HepG2 (cell line): ENCODE data around the gene SYNGR2. TPM values are rescaled to one million over a fixed set of nuclear protein-coding genes. Genes with fewer than 3 reads are reported as not detected.

Source experiments
- ATAC-seq: fragments of 200-7000 bp; cut with Tn5 transposase; 3 replicates; pipeline ENCODE4 v1.9.1; 2020; ENCODE audit warnings: mild to moderate bottlenecking, moderate library complexity
- BruUV-seq: library from RNA; stranded (reverse); fragments of 400-500 nt; replicated peaks from 2 replicates; lab custom pipeline; 2021; lab: Mats Ljungman, UMichigan
- CTCF ChIA-PET: fragments of 300-600 bp; formaldehyde crosslinking; extraction: SDS; loops from one replicate; lab custom pipeline; 2021; ENCODE audit warnings: low total read pairs, inconsistent platforms, low intra/inter-chr PET ratio; lab: Yijun Ruan, JAX
- POLR2A ChIA-PET: fragments of 350-600 bp; sonication (Branson Sonifier 250); formaldehyde crosslinking; loops from one replicate; lab custom pipeline; 2020; ENCODE audit warnings: antibody characterized with exemption, inconsistent platforms; lab: Yijun Ruan, JAX
- DNase-seq: peaks from one replicate; pipeline ENCODE4 v3.0.0-alpha.2; 2015; ENCODE audit warnings: low spot score
- FAIRE-seq: peaks from 3 replicates; lab custom pipeline; 2011; peaks lifted over from hg19 to GRCh38; lab: Jason Lieb, UNC
- H2AFZ ChIP-seq: one replicate; pipeline ENCODE4 v1.6.1; 2011; ENCODE audit warnings: low read length, inconsistent platforms
- H3K27ac ChIP-seq: fragments of 300-600 bp; 3 replicates; pipeline ENCODE4 v1.8.0; 2011; ENCODE audit warnings: mixed run types, mild to moderate bottlenecking, mixed read lengths, low read length, inconsistent platforms; ENCODE audit not compliant: insufficient read depth; ENCODE audit errors: extremely low read length
- H3K27me3 ChIP-seq, 2 experiments: fragments of 200-600 bp in 1 of 2; 2 replicates in 1 of 2; 3 replicates in 1 of 2; pipeline versions ENCODE4 v1.6.0 to v1.8.0; 2011; ENCODE audit warnings: low read length in 2 of 2, mild to moderate bottlenecking in 2 of 2, moderate library complexity in 2 of 2, inconsistent platforms in 1 of 2; ENCODE audit not compliant: insufficient read depth in 2 of 2, control insufficient read depth in 1 of 2
- H3K36me3 ChIP-seq, 2 experiments: fragments of 200-600 bp in 1 of 2; replicated peaks in 1 of 2; 2 replicates in 1 of 2; 3 replicates in 1 of 2; pipeline versions ENCODE4 v1.5.1 to v1.8.0; 2011; ENCODE audit warnings: low read length in 2 of 2, inconsistent platforms in 1 of 2; ENCODE audit not compliant: insufficient read depth in 2 of 2, control insufficient read depth in 1 of 2
- H3K4me1 ChIP-seq: 2 replicates; pipeline ENCODE4 v1.5.1; 2012; ENCODE audit warnings: low read length, inconsistent platforms; ENCODE audit not compliant: insufficient read depth
- H3K4me2 ChIP-seq: 2 replicates; pipeline ENCODE4 v1.6.0; 2011; ENCODE audit warnings: low read depth, low read length, inconsistent platforms
- H3K4me3 ChIP-seq, 3 experiments: fragments of 200-600 bp in 1 of 3; sonication (generic), shearing (Covaris generic) in 1 of 3; replicated peaks in 1 of 3; 2 replicates each; pipeline ENCODE4 v1.5.1; 2011 to 2016; ENCODE audit warnings: low read length in 3 of 3, inconsistent platforms in 2 of 3, low read depth in 2 of 3, mild to moderate bottlenecking in 2 of 3, control low read depth in 1 of 3, mixed read lengths in 1 of 3; ENCODE audit not compliant: insufficient read depth in 1 of 3
- H3K79me2 ChIP-seq: one replicate; pipeline ENCODE4 v1.6.1; 2011; ENCODE audit warnings: low read length, inconsistent platforms; ENCODE audit not compliant: insufficient read depth
- H3K9ac ChIP-seq: 2 replicates; pipeline ENCODE4 v1.6.0; 2011; ENCODE audit warnings: mild to moderate bottlenecking, low read depth, low read length, inconsistent platforms; ENCODE audit not compliant: insufficient read depth
- H3K9me3 ChIP-seq: 2 replicates; pipeline ENCODE4 v1.5.1; 2012; ENCODE audit warnings: mild to moderate bottlenecking, low read length
- H4K20me1 ChIP-seq: 2 replicates; pipeline ENCODE4 v1.6.0; 2011; ENCODE audit warnings: inconsistent platforms, mild to moderate bottlenecking, low read length, moderate library complexity; ENCODE audit not compliant: insufficient read depth
- CBX2 ChIP-seq, 2 experiments: fragments of 200-600 bp in 1 of 2; sonication (generic); formaldehyde crosslinking in 1 of 2; IDR thresholded peaks; 2 replicates each; pipeline versions ENCODE4 v1.7.0 to v1.8.1; 2018 to 2022; ENCODE audit warnings: low read depth in 2 of 2, low read length in 1 of 2, mild to moderate bottlenecking in 1 of 2, missing genetic modification reagents in 1 of 2
- EHMT2 ChIP-seq: fragments of 200-600 bp; sonication (generic); IDR thresholded peaks from 2 replicates; pipeline ENCODE4 v1.7.0; 2017; ENCODE audit warnings: antibody characterized with exemption, low read depth, low read length, borderline replicate concordance
- KLF15 ChIP-seq: sonication (generic); formaldehyde crosslinking; IDR thresholded peaks from 2 replicates; pipeline ENCODE4 v1.8.1; 2023; ENCODE audit warnings: borderline replicate concordance, mild to moderate bottlenecking, inconsistent platforms, missing genetic modification reagents, mixed read lengths
- PHF5A ChIP-seq: IDR thresholded peaks from one replicate; pipeline ENCODE4 v1.6.1; 2018; ENCODE audit warnings: low read depth, missing genetic modification reagents; ENCODE audit not compliant: unreplicated experiment
- SAFB2 ChIP-seq: sonication (generic); formaldehyde crosslinking; IDR thresholded peaks from 2 replicates; pipeline ENCODE4 v1.5.1; 2020; ENCODE audit warnings: missing genetic modification reagents, low read depth, mild to moderate bottlenecking, borderline replicate concordance
- SRY ChIP-seq: sonication (generic); formaldehyde crosslinking; IDR thresholded peaks from 2 replicates; pipeline ENCODE4 v1.8.0; 2022; ENCODE audit warnings: mild to moderate bottlenecking, missing genetic modification reagents
- ZBTB21 ChIP-seq: sonication (generic); formaldehyde crosslinking; IDR thresholded peaks from 2 replicates; pipeline ENCODE4 v1.4.0; 2020; ENCODE audit warnings: missing genetic modification reagents
- ZFAT ChIP-seq: sonication (generic); formaldehyde crosslinking; conservative IDR thresholded peaks from 2 replicates; pipeline ENCODE4 v1.8.1; 2023; ENCODE audit warnings: missing genetic modification reagents, inconsistent platforms
- ZFP82 ChIP-seq: sonication (generic); formaldehyde crosslinking; IDR thresholded peaks from 2 replicates; pipeline ENCODE4 v1.5.1; 2020; ENCODE audit warnings: mild to moderate bottlenecking, missing genetic modification reagents, borderline replicate concordance
- ZMYM4 ChIP-seq: sonication (generic); formaldehyde crosslinking; IDR thresholded peaks from 2 replicates; pipeline ENCODE4 v1.8.1; 2023; ENCODE audit warnings: mild to moderate bottlenecking, missing genetic modification reagents
- ZNF124 ChIP-seq: sonication (generic); formaldehyde crosslinking; IDR thresholded peaks from 2 replicates; pipeline ENCODE4 v1.4.0; 2020; ENCODE audit warnings: missing genetic modification reagents
- ZNF136 ChIP-seq: sonication (generic); formaldehyde crosslinking; IDR thresholded peaks from 2 replicates; pipeline ENCODE4 v1.8.1; 2022; ENCODE audit warnings: low read depth, mild to moderate bottlenecking, moderate library complexity, missing genetic modification reagents
- ZNF567 ChIP-seq: sonication (generic); formaldehyde crosslinking; IDR thresholded peaks from 2 replicates; pipeline ENCODE4 v1.8.1; 2023; ENCODE audit warnings: mild to moderate bottlenecking, missing genetic modification reagents, borderline replicate concordance
- WGBS: methylation state at CpG from one replicate; pipeline ENCODE4 v1.1.6; 2017; ENCODE audit warnings: low lambda C conversion rate; 5-methylcytosine and 5-hydroxymethylcytosine counted together
- in situ Hi-C: cut with HindIII; loops from 2 replicates; pipeline ENCODE4 v1.10.0; 2017; ENCODE audit warnings: low pct_unique_long_range_greater_than_20kb; ENCODE audit not compliant: extremely low pct_ligation_motif_present
- intact Hi-C: fragments of 100-400 bp; cut with micrococcal nuclease; formaldehyde crosslinking; loops from one replicate; pipeline ENCODE4 v1.10.0; 2022; ENCODE audit not compliant: unreplicated experiment
- polyA plus RNA-seq, 8 experiments: library from polyadenylated mRNA; depleted of rRNA in 3 of 8; stranded (reverse) in 7 of 8; unstranded in 1 of 8; fragments of >200 nt; fragmentation: Illumina TruSeq in 4 of 8; extraction: Trizol in 4 of 8; gene quantifications; 2 replicates each; pipeline versions ENCODE4 v1.2.1 to v1.2.3, GENCODE V29; 2011 to 2016; ENCODE audit warnings: low read depth in 4 of 8, missing spikeins in 1 of 8, mixed read lengths in 1 of 8; ENCODE audit not compliant: insufficient read depth in 1 of 8
- total RNA-seq, 5 experiments: library from RNA; depleted of rRNA; stranded (reverse); fragments of >200 nt; fragmentation: Illumina TruSeq; extraction: Trizol; gene quantifications; 2 replicates each; pipeline ENCODE4 v1.2.3, GENCODE V29; 2016; ENCODE audit warnings: low read depth in 1 of 5
- TF ChIP-seq, protein P1 (sequence below): sonication (generic); formaldehyde crosslinking; IDR thresholded peaks from 2 replicates; pipeline ENCODE4 v1.4.0; 2020; ENCODE audit warnings: missing genetic modification reagents
- TF ChIP-seq, protein P2 (sequence below): sonication (generic); formaldehyde crosslinking; IDR thresholded peaks from 2 replicates; pipeline ENCODE4 v1.4.0; 2020; ENCODE audit warnings: missing genetic modification reagents
- TF ChIP-seq, protein P3 (sequence below): sonication (generic); formaldehyde crosslinking; IDR thresholded peaks from 2 replicates; pipeline ENCODE4 v1.8.1; 2023; ENCODE audit warnings: mild to moderate bottlenecking, missing genetic modification reagents, borderline replicate concordance

The SYNGR2 gene
- total and polyA plus RNA-seq, 2 of the 13 experiments (the other 11 are each of a cell fraction or from before 2014, with no cell fraction given): 46.7 to 170 TPM

DNA sequence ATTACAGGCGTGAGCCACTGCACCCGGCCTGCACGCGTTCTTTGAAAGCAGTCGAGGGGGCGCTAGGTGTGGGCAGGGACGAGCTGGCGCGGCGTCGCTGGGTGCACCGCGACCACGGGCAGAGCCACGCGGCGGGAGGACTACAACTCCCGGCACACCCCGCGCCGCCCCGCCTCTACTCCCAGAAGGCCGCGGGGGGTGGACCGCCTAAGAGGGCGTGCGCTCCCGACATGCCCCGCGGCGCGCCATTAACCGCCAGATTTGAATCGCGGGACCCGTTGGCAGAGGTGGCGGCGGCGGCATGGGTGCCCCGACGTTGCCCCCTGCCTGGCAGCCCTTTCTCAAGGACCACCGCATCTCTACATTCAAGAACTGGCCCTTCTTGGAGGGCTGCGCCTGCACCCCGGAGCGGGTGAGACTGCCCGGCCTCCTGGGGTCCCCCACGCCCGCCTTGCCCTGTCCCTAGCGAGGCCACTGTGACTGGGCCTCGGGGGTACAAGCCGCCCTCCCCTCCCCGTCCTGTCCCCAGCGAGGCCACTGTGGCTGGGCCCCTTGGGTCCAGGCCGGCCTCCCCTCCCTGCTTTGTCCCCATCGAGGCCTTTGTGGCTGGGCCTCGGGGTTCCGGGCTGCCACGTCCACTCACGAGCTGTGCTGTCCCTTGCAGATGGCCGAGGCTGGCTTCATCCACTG, 45.8 kb downstream of the SYNGR2 start, which contains the start of gene BIRC5:
BIRC5 (plus strand) TSS at position 238 of the 690 bp plus-strand sequence; CDS start at position 302, 64 bp downstream.
- DNase-seq: peak; percentile 82
- H3K4me3 ChIP-seq: peak within 1 kb of the TSS; percentile 82 to 93 (median 91)
- ChIA-PET POLR2A (interaction anchor here (1.1 to 1.7 kb wide), 2 partner anchors 18 to 28 kb away, joined by 4 read pairs; no protein-coding TSS in a partner anchor), CTCF (interaction anchor here (1.1 kb wide), 1 partner anchor 37 kb away, joined by 3 read pairs; no protein-coding TSS in a partner anchor)
- 0% methylated on average over 17 of the region's 60 CpGs for WGBS
- no peaks in the 10 kb centered on the region; a peak in 1 of 5 replicates for H3K27me3 ChIP-seq
- TSS peak; percentile 72 for BruUV-seq
- in situ Hi-C loops: no loop called here
- peak; percentile 93 for ATAC-seq
- no peak within 1 kb of the TSS for H2AFZ ChIP-seq
- FAIRE-seq: no peak
- H3K9ac ChIP-seq: peak within 1 kb of the TSS; percentile 89
- H3K79me2 ChIP-seq: peaks cover 24% of the 10 kb centered on the region
- no peaks in the 10 kb centered on the region for H4K20me1 ChIP-seq
- H3K27ac ChIP-seq: peak within 1 kb of the TSS; percentile 72
- intact Hi-C loops: loop anchor here (1.0 kb wide), 1 partner anchor 33 kb away; no protein-coding TSS in a partner anchor
- peak within 1 kb of the TSS; percentile 85 for H3K4me2 ChIP-seq
- no peaks in the 10 kb centered on the region for H3K9me3 ChIP-seq
- peaks cover 10 to 15% of the 10 kb centered on the region in 2 experiments for H3K36me3 ChIP-seq
- H3K4me1 ChIP-seq: peaks cover 26% of the 10 kb centered on the region
- TF ChIP-seq ZMYM4 (peak; percentile 76), CBX2 (IDR thresholded peaks at IDR 0.05; ENCODE audit: low read depth, low read length) (no peak), CBX2 (CRISPR knock-in tag; IDR thresholded peaks at IDR 0.05; ENCODE audit: low read depth) (no peak), SRY (CRISPR knock-in tag) (0 out of 2 replicates have a peak, but pooled peaks have one; percentile 33), ZFAT (CRISPR knock-in tag) (no peak), SAFB2 (CRISPR knock-in tag) (peak; percentile 68; the same call in 1 of the 2 replicates), PHF5A (CRISPR knock-in tag) (peak; percentile 34), ZFP82 (no peak), ZNF136 (CRISPR knock-in tag) (no peak), ZNF124 (CRISPR knock-in tag) (peak; percentile 96; the same call in 1 of the 2 replicates), ZBTB21 (CRISPR knock-in tag) (no peak), EHMT2 (no peak), ZNF567 (CRISPR knock-in tag) (peak; percentile 87), KLF15 (peak; percentile 87; the same call in 1 of the 2 replicates)
- TF ChIP-seq, protein P1, sequence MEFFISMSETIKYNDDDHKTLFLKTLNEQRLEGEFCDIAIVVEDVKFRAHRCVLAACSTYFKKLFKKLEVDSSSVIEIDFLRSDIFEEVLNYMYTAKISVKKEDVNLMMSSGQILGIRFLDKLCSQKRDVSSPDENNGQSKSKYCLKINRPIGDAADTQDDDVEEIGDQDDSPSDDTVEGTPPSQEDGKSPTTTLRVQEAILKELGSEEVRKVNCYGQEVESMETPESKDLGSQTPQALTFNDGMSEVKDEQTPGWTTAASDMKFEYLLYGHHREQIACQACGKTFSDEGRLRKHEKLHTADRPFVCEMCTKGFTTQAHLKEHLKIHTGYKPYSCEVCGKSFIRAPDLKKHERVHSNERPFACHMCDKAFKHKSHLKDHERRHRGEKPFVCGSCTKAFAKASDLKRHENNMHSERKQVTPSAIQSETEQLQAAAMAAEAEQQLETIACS: no peak; the same call in 1 of the 2 replicates
- TF ChIP-seq, protein P2, sequence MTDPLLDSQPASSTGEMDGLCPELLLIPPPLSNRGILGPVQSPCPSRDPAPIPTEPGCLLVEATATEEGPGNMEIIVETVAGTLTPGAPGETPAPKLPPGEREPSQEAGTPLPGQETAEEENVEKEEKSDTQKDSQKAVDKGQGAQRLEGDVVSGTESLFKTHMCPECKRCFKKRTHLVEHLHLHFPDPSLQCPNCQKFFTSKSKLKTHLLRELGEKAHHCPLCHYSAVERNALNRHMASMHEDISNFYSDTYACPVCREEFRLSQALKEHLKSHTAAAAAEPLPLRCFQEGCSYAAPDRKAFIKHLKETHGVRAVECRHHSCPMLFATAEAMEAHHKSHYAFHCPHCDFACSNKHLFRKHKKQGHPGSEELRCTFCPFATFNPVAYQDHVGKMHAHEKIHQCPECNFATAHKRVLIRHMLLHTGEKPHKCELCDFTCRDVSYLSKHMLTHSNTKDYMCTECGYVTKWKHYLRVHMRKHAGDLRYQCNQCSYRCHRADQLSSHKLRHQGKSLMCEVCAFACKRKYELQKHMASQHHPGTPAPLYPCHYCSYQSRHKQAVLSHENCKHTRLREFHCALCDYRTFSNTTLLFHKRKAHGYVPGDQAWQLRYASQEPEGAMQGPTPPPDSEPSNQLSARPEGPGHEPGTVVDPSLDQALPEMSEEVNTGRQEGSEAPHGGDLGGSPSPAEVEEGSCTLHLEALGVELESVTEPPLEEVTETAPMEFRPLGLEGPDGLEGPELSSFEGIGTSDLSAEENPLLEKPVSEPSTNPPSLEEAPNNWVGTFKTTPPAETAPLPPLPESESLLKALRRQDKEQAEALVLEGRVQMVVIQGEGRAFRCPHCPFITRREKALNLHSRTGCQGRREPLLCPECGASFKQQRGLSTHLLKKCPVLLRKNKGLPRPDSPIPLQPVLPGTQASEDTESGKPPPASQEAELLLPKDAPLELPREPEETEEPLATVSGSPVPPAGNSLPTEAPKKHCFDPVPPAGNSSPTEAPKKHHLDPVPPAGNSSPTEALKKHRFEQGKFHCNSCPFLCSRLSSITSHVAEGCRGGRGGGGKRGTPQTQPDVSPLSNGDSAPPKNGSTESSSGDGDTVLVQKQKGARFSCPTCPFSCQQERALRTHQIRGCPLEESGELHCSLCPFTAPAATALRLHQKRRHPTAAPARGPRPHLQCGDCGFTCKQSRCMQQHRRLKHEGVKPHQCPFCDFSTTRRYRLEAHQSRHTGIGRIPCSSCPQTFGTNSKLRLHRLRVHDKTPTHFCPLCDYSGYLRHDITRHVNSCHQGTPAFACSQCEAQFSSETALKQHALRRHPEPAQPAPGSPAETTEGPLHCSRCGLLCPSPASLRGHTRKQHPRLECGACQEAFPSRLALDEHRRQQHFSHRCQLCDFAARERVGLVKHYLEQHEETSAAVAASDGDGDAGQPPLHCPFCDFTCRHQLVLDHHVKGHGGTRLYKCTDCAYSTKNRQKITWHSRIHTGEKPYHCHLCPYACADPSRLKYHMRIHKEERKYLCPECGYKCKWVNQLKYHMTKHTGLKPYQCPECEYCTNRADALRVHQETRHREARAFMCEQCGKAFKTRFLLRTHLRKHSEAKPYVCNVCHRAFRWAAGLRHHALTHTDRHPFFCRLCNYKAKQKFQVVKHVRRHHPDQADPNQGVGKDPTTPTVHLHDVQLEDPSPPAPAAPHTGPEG: peak; percentile 56
- TF ChIP-seq, protein P3, sequence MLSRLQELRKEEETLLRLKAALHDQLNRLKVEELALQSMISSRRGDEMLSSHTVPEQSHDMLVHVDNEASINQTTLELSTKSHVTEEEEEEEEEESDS (CRISPR knock-in tag): peak; percentile 53; the same call in 1 of the 2 replicates
